Measurements from ENCODE around the gene OXNAD1. TPM values are rescaled to one million over a fixed set of nuclear protein-coding genes. Genes with fewer than 3 reads are reported as not detected.

OXNAD1 gene
- total RNA-seq, 2 experiments from 2014 or later = 64.0 to 70.4 TPM

- Mint-ChIP-seq H3K4me3 (no peak overlapping the region), H3K4me1 (peaks cover 95% of the 10 kb centered on the region), H3K27ac (peak overlapping the region; percentile 89), H3K27me3 (no peaks in the 10 kb centered on the region), H3K36me3 (ENCODE audit: low read depth) (peaks cover 92% of the 10 kb centered on the region), H3K9me3 (no peaks in the 10 kb centered on the region)
- no peak for DNase-seq
- ChIA-PET POLR2A (no interaction called here), CTCF (interaction anchor here (1.0 to 4.1 kb wide), 6 partner anchors 9 to 51 kb away, joined by 3 to 14 read pairs (median 4); partner anchors contain the start of genes DPH3 and OXNAD1)
These were observed 50.6 kb downstream of the OXNAD1 start for GRCh38 chr3:16315623-16316022.

- Mint-ChIP-seq H3K4me3 (no peak overlapping the region), H3K36me3 (ENCODE audit: low read depth) (peaks cover 96% of the 10 kb centered on the region), H3K4me1 (peaks cover 98% of the 10 kb centered on the region), H3K27ac (peak overlapping the region; percentile 86), H3K27me3 (no peaks in the 10 kb centered on the region), H3K9me3 (no peaks in the 10 kb centered on the region)
- ChIA-PET POLR2A (no interaction called here), CTCF (interaction anchor here (1.0 to 3.9 kb wide), 6 partner anchors 22 to 196 kb away, joined by 3 to 17 read pairs (median 4); no protein-coding TSS in a partner anchor)
- DNase-seq = peak; percentile 4
These were observed 51.4 kb downstream of the OXNAD1 start for GRCh38 chr3:16316396-16316795.

GRCh38 chr3:16316847-16317560 is 52.0 kb downstream of the OXNAD1 start:
- peaks cover 93% of the 10 kb centered on the region for H3K4me1 Mint-ChIP-seq
- H3K9me3 Mint-ChIP-seq = no peaks in the 10 kb centered on the region
- peak; percentile 6 for DNase-seq
- ChIA-PET CTCF (interaction anchor here (1.0 to 6.3 kb wide), 7 partner anchors 21 to 195 kb away, joined by 3 to 42 read pairs (median 5); partner anchors contain the start of genes DPH3 and OXNAD1), POLR2A (no interaction called here)
- H3K4me3 Mint-ChIP-seq = no peak overlapping the region
- H3K27me3 Mint-ChIP-seq = no peaks in the 10 kb centered on the region
- H3K36me3 Mint-ChIP-seq (ENCODE audit: low read depth) = peaks cover 96% of the 10 kb centered on the region
- peak overlapping the region; percentile 86 for H3K27ac Mint-ChIP-seq

- peaks cover 87% of the 10 kb centered on the region for H3K4me1 Mint-ChIP-seq
- CTCF ChIA-PET = interaction anchor here (1.0 to 8.2 kb wide), 6 partner anchors 21 to 195 kb away, joined by 3 to 56 read pairs (median 12); partner anchors contain the start of genes DPH3 and OXNAD1
- H3K4me3 Mint-ChIP-seq = no peak overlapping the region
- H3K27me3 Mint-ChIP-seq = no peaks in the 10 kb centered on the region
- peaks cover 95% of the 10 kb centered on the region for H3K36me3 Mint-ChIP-seq (ENCODE audit: low read depth)
- no peak for DNase-seq
- POLR2A ChIA-PET = no interaction called here
- H3K27ac Mint-ChIP-seq = peak overlapping the region; percentile 86
- no peaks in the 10 kb centered on the region for H3K9me3 Mint-ChIP-seq
These were observed 52.5 kb downstream of the OXNAD1 start for GRCh38 chr3:16317561-16317945.

GRCh38 chr3:16318176-16318575 is 53.2 kb downstream of the OXNAD1 start:
- CTCF ChIA-PET = interaction anchor here (1.1 to 8.2 kb wide), 4 partner anchors 12 to 52 kb away, joined by 3 to 56 read pairs (median 30); partner anchors contain the start of genes DPH3 and OXNAD1
- H3K4me1 Mint-ChIP-seq = peaks cover 82% of the 10 kb centered on the region
- POLR2A ChIA-PET = no interaction called here

GRCh38 chr3:16319307-16319706 is 54.3 kb downstream of the OXNAD1 start:
- CTCF ChIA-PET = interaction anchor here (0.5 to 8.2 kb wide), 23 partner anchors 11 to 436 kb away, joined by 3 to 56 read pairs (median 4); partner anchors contain the start of genes DPH3 and OXNAD1
- Mint-ChIP-seq H3K27ac (peak overlapping the region; percentile 83), H3K36me3 (ENCODE audit: low read depth) (peaks cover 88% of the 10 kb centered on the region)

More at GRCh38 chr3:16318176-16318575, 53.2 kb downstream of the OXNAD1 start:
- no peak for DNase-seq
- H3K27ac Mint-ChIP-seq = peak overlapping the region; percentile 83
- H3K4me3 Mint-ChIP-seq = no peak overlapping the region
- H3K27me3 Mint-ChIP-seq = no peaks in the 10 kb centered on the region
- H3K36me3 Mint-ChIP-seq (ENCODE audit: low read depth) = peaks cover 92% of the 10 kb centered on the region
- H3K9me3 Mint-ChIP-seq = no peaks in the 10 kb centered on the region

GRCh38 chr3:16319723-16320122 is 54.7 kb downstream of the OXNAD1 start:
- Mint-ChIP-seq H3K4me1 (peaks cover 69% of the 10 kb centered on the region), H3K36me3 (ENCODE audit: low read depth) (peaks cover 87% of the 10 kb centered on the region), H3K4me3 (no peak overlapping the region), H3K9me3 (no peaks in the 10 kb centered on the region), H3K27me3 (no peaks in the 10 kb centered on the region), H3K27ac (peak overlapping the region; percentile 83)
- no peak for DNase-seq
- ChIA-PET POLR2A (no interaction called here), CTCF (interaction anchor here (0.5 to 8.2 kb wide), 24 partner anchors 13 to 436 kb away, joined by 3 to 56 read pairs (median 4); partner anchors contain the start of genes DPH3 and OXNAD1)

More at GRCh38 chr3:16319307-16319706, 54.3 kb downstream of the OXNAD1 start:
- DNase-seq = peak; percentile 91
- H3K9me3 Mint-ChIP-seq = no peaks in the 10 kb centered on the region
- H3K4me3 Mint-ChIP-seq = no peak overlapping the region
- no peaks in the 10 kb centered on the region for H3K27me3 Mint-ChIP-seq
- H3K4me1 Mint-ChIP-seq = peaks cover 72% of the 10 kb centered on the region
- POLR2A ChIA-PET = no interaction called here

GRCh38 chr3:16320711-16321110 is 55.7 kb downstream of the OXNAD1 start:
- ChIA-PET CTCF (interaction anchor here (0.7 to 8.2 kb wide), 8 partner anchors 8 to 66 kb away, joined by 3 to 56 read pairs (median 6); partner anchors contain the start of genes DPH3 and OXNAD1), POLR2A (no interaction called here)
- peak overlapping the region; percentile 70 for H3K27ac Mint-ChIP-seq
- DNase-seq = no peak
- peaks cover 82% of the 10 kb centered on the region for H3K36me3 Mint-ChIP-seq (ENCODE audit: low read depth)
- H3K27me3 Mint-ChIP-seq = no peaks in the 10 kb centered on the region
- no peak overlapping the region for H3K4me3 Mint-ChIP-seq
- peaks cover 59% of the 10 kb centered on the region for H3K4me1 Mint-ChIP-seq
- no peaks in the 10 kb centered on the region for H3K9me3 Mint-ChIP-seq

- peak overlapping the region; percentile 33 for H3K27ac Mint-ChIP-seq
- H3K27me3 Mint-ChIP-seq = no peaks in the 10 kb centered on the region
- peaks cover 44% of the 10 kb centered on the region for H3K4me1 Mint-ChIP-seq
- ChIA-PET CTCF (interaction anchor here (1.6 to 8.2 kb wide), 3 partner anchors 14 to 56 kb away, joined by 3 to 56 read pairs (median 42); partner anchors contain the start of genes DPH3 and OXNAD1), POLR2A (no interaction called here)
- H3K36me3 Mint-ChIP-seq (ENCODE audit: low read depth) = peaks cover 76% of the 10 kb centered on the region
- no peak for DNase-seq
- H3K9me3 Mint-ChIP-seq = no peaks in the 10 kb centered on the region
- H3K4me3 Mint-ChIP-seq = no peak overlapping the region
These were observed 57.2 kb downstream of the OXNAD1 start for GRCh38 chr3:16322189-16322588.

- ChIA-PET POLR2A (no interaction called here), CTCF (interaction anchor here (1.0 to 8.2 kb wide), 6 partner anchors 13 to 57 kb away, joined by 3 to 56 read pairs (median 4); partner anchors contain the start of genes DPH3 and OXNAD1)
These were observed 58.7 kb downstream of the OXNAD1 start for GRCh38 chr3:16323737-16324136.

GRCh38 chr3:16325850-16326249 is 60.8 kb downstream of the OXNAD1 start:
- H3K27me3 Mint-ChIP-seq = no peaks in the 10 kb centered on the region
- peaks cover 66% of the 10 kb centered on the region for H3K36me3 Mint-ChIP-seq (ENCODE audit: low read depth)
- ChIA-PET POLR2A (no interaction called here), CTCF (interaction anchor here (0.5 to 8.2 kb wide), 4 partner anchors 12 to 136 kb away, joined by 3 to 56 read pairs (median 6); no protein-coding TSS in a partner anchor)
- H3K4me1 Mint-ChIP-seq = peaks cover 7% of the 10 kb centered on the region
- H3K4me3 Mint-ChIP-seq = no peak overlapping the region
- no peak overlapping the region for H3K27ac Mint-ChIP-seq
- H3K9me3 Mint-ChIP-seq = peaks cover 4% of the 10 kb centered on the region
- DNase-seq = no peak

More at GRCh38 chr3:16323737-16324136, 58.7 kb downstream of the OXNAD1 start:
- H3K4me1 Mint-ChIP-seq = peaks cover 29% of the 10 kb centered on the region
- H3K9me3 Mint-ChIP-seq = no peaks in the 10 kb centered on the region
- H3K27me3 Mint-ChIP-seq = no peaks in the 10 kb centered on the region
- no peak overlapping the region for H3K4me3 Mint-ChIP-seq
- H3K27ac Mint-ChIP-seq = peak overlapping the region; percentile 26
- H3K36me3 Mint-ChIP-seq (ENCODE audit: low read depth) = peaks cover 66% of the 10 kb centered on the region
- no peak for DNase-seq

- ChIA-PET POLR2A (no interaction called here), CTCF (no interaction called here)
- H3K27ac Mint-ChIP-seq = peak overlapping the region; percentile 69
- H3K36me3 Mint-ChIP-seq (ENCODE audit: low read depth) = peaks cover 66% of the 10 kb centered on the region
- peaks cover 8% of the 10 kb centered on the region for H3K9me3 Mint-ChIP-seq
- H3K4me1 Mint-ChIP-seq = peaks cover 2% of the 10 kb centered on the region
- no peak overlapping the region for H3K4me3 Mint-ChIP-seq
- DNase-seq = no peak
- no peaks in the 10 kb centered on the region for H3K27me3 Mint-ChIP-seq
These were observed 61.8 kb downstream of the OXNAD1 start for GRCh38 chr3:16326724-16327349.
